Measurements from ENCODE around the gene S100A9. TPM values are rescaled to one million over a fixed set of nuclear protein-coding genes. Genes with fewer than 3 reads are reported as not detected.

Gene S100A9
- total RNA-seq, 1 experiment from 2014 or later = not detected

GRCh38 chr1:153324912-153325311 is 32.7 kb upstream of the S100A9 start:
- Histone ChIP-seq H2AK5ac (ENCODE audit: insufficient read length, low read length) (no peak overlapping the region), H2BK15ac (ENCODE audit: low read depth, low read length) (no peak overlapping the region), H3K14ac (ENCODE audit: insufficient read depth, low read length) (no peak overlapping the region), H3K4me2 (ENCODE audit: insufficient read depth, insufficient read length, low read length) (no peak overlapping the region), H2BK12ac (ENCODE audit: insufficient read length, low read depth, low read length) (no peak overlapping the region), H3K4me1 (ENCODE audit: insufficient read depth, low read length) (no peaks in the 10 kb centered on the region), H4K8ac (replicated peaks; ENCODE audit: insufficient read length, low read depth, low read length) (no peak overlapping the region), H3K79me2 (ENCODE audit: insufficient read depth, low read length) (no peaks in the 10 kb centered on the region), H3K27ac (ENCODE audit: insufficient read length, low read depth, low read length) (no peak overlapping the region), H2BK5ac (ENCODE audit: insufficient read length, low read length) (no peak overlapping the region), H2BK120ac (ENCODE audit: low read depth, low read length, poor library complexity, severe bottlenecking) (no peak overlapping the region), H4K91ac (ENCODE audit: insufficient read length, low read depth, low read length) (no peak overlapping the region), H2AFZ (ENCODE audit: low read length) (no peak overlapping the region), H3K23ac (ENCODE audit: insufficient read length, low read depth, low read length) (no peak overlapping the region), H3K18ac (ENCODE audit: insufficient read length, low read depth, low read length) (no peak overlapping the region), H3K9me3 (ENCODE audit: control insufficient read depth, low read depth, low read length) (no peaks in the 10 kb centered on the region), H3K56ac (ENCODE audit: insufficient read length, low read depth, low read length) (no peak overlapping the region), H4K20me1 (ENCODE audit: control insufficient read depth, insufficient read depth, insufficient read length) (no peaks in the 10 kb centered on the region), H4K5ac (ENCODE audit: insufficient read length, low read depth, low read length) (no peak overlapping the region), H2BK20ac (ENCODE audit: low read depth, low read length, poor library complexity, severe bottlenecking) (no peak overlapping the region), H3K23me2 (ENCODE audit: insufficient read length, low read depth, low read length, poor library complexity, severe bottlenecking) (no peaks in the 10 kb centered on the region), H3K79me1 (ENCODE audit: insufficient read depth, low read depth, low read length, poor library complexity, severe bottlenecking) (no peaks in the 10 kb centered on the region), H3K9ac (ENCODE audit: extremely low read depth, insufficient read length, low read length) (no peak overlapping the region), H3K27me3 (ENCODE audit: insufficient read depth, low read length) (no peaks in the 10 kb centered on the region), H3K4ac (ENCODE audit: low read depth, low read length) (no peak overlapping the region), H3T11ph (ENCODE audit: low read length) (no peak overlapping the region)
- Mint-ChIP-seq H3K36me3 (ENCODE audit: insufficient read depth in 1 of 3, low read depth in 3 of 3) (peaks cover 0 to 11% (median 1%) of the 10 kb centered on the region in 3 experiments; a peak in 3 of 7 replicates), H3K4me3 (no peak overlapping the region), H3K4me1 (no peaks in the 10 kb centered on the region), H3K27ac (no peak overlapping the region), H3K27me3 (ENCODE audit: low read depth) (no peaks in the 10 kb centered on the region), H3K9me3 (peaks cover 44 to 77% of the 10 kb centered on the region in 2 experiments)
- TF ChIP-seq, protein P1, sequence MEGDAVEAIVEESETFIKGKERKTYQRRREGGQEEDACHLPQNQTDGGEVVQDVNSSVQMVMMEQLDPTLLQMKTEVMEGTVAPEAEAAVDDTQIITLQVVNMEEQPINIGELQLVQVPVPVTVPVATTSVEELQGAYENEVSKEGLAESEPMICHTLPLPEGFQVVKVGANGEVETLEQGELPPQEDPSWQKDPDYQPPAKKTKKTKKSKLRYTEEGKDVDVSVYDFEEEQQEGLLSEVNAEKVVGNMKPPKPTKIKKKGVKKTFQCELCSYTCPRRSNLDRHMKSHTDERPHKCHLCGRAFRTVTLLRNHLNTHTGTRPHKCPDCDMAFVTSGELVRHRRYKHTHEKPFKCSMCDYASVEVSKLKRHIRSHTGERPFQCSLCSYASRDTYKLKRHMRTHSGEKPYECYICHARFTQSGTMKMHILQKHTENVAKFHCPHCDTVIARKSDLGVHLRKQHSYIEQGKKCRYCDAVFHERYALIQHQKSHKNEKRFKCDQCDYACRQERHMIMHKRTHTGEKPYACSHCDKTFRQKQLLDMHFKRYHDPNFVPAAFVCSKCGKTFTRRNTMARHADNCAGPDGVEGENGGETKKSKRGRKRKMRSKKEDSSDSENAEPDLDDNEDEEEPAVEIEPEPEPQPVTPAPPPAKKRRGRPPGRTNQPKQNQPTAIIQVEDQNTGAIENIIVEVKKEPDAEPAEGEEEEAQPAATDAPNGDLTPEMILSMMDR (conservative IDR thresholded peaks at IDR 0.05) = no peak
- DNase-seq = no peak

Measured in H9 (cell line).